HG03521 (cell line): Measurements from ENCODE around the gene CORO2A.

Experiments
- ATAC-seq: cut with Tn5 transposase; IDR thresholded peaks from one replicate; pipeline ENCODE4 v1.9.1; 2021; ENCODE audit warnings: mild to moderate bottlenecking, moderate library complexity; ENCODE audit not compliant: unreplicated experiment

CORO2A gene

DNA sequence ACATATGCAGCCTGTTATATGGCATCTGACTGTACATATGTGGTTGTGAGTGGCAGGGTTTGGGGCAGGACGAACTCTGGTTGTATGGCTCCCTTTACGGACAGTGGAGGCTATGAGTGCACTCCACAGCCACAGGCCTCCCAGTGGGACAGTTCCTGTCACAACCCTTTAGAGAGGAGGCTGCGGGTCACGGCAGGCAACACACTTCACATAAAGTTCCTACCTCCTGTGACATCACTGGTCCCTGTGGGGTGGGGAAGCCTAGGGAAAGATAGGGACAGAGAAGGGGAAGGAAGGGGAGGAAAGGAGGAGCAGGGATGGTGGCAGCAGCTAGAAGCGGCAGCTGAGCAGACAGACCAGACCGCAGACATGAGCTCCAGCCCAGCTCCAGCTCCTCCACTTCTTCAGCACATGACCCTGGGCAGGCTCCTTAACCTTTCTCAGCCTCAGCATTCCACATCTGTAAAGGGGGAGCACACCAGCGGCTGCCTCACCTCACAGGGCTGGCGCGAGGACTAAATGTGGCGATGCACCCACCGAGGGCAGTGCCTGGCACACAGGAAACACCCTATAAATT, 27.4 kb upstream of the CORO2A start:
- ATAC-seq = no peak

DNA sequence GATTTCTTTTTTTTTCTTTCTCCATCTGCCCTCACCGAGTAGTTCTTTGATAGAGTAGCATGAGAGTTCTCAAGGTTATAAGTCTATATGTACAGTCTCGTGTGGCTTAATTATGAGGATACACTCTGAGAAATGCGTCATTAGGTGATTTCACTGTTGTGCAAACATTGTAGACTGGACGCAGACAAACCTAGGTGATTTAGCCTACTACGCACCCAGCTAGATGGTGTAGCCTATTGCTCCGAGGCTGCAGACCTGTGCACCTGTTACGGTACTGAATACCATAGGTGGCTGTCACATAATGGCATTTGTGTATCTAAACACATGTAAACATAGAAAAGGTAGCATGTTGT, 26.9 kb upstream of the CORO2A start:
- ATAC-seq = no peak

- no peak for ATAC-seq
These were observed 26.3 kb upstream of the CORO2A start for GRCh38 chr9:98218562-98219363.

- ATAC-seq = no peak
These were observed 24.8 kb upstream of the CORO2A start for GRCh38 chr9:98217255-98217654.

DNA sequence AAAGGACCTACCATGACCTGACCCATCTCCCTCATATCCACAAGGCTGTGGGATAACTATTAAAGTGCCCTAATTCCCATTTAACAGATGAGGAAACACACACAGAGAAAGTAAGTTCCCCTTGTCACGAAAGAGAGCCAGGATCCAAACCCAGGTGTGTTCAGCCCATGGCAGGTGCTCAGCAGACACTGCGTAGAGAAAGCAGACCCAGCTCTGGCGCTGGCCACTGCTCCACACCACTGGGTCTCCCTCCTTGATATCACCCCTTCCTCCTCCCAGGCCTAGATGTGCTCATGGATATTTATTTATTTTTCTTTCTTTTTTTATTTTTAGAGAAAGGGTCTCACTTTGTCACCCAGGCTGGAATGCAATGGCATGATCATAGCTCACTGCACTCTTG, 24.0 kb upstream of the CORO2A start:
- ATAC-seq = no peak

DNA sequence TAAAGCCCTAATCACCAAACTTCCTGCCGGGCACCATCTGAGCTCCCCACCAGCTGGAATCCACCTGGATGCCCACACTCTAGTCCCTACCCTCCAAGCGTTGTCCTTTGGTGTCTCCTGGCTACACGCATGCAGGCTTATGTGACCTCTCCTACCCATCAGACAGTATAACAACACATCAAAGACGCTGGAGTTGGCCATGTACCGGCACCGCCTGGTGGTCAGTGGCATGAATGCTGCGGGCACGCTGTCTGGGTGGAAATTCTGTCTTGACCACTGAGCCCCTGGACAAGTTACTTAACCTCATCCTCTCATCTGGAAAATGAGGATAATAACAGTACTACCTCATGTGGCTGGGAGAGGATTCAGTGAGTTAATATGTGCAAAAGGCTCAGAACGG, 23.4 kb upstream of the CORO2A start:
- no peak for ATAC-seq

GRCh38 chr9:98215271-98215670, 22.8 kb upstream of the CORO2A start:
- no peak for ATAC-seq

DNA sequence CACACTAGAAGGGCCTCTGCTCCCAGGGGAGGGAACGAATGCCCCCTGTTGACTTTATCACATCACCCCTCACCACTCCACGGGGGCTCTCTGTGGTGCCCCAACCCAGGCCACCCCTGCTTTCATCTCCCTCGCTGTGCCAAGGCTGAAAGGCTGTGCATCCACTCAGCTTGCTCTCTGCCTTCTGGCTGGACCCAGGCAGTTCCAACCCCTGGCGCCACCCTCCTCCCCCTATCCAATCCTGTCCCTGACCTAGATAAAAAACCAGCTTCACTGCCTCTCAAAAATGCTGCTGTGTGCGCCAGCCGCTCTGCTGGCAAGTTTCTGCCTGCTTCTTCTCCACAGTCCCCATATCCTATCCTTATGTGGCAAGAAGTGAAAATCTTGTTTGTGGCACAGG, 22.4 kb upstream of the CORO2A start:
- no peak for ATAC-seq

- ATAC-seq = no peak
These were observed 18.8 kb upstream of the CORO2A start for GRCh38 chr9:98211260-98211659.

DNA sequence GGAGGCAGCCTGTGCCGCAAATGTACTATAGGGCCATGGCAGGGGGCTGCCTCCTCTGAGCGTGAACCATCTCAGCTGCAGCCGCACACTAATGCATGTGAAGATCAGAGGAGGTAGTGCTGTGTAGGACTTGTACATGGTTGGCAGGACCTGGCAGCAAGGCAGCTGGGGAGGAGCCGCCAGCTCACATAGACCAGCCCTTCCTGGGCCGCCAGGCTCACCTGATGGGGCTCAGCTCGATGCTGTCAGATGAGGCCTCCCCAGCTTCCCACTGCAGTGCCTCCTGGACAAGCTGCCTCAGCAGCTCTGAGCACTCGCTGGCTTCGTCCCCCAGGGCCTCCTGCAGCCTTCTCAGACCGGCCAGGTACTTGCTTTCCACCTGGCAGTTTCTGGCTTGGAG, 18.0 kb upstream of the CORO2A start:
- no peak for ATAC-seq

DNA sequence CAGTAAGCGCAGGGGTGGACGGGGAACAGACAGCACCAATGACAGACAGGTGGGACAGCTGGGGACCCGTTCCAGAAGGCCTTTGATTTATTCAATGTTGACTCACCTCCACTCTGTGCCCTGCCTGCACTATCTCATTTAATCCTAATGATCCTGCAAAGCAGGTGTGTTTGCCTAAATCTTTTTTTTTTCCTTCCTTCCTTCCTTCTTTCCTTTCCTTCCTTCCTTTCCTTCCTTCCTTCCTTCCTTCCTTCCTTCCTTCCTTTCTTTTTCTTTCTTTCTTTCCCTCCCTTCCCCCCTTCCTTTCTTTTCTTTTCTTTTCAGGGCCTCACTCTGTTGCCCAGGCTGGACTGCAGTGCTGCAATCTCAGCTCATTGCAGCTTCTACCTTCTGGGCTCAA, 17.1 kb upstream of the CORO2A start:
- ATAC-seq = no peak

DNA sequence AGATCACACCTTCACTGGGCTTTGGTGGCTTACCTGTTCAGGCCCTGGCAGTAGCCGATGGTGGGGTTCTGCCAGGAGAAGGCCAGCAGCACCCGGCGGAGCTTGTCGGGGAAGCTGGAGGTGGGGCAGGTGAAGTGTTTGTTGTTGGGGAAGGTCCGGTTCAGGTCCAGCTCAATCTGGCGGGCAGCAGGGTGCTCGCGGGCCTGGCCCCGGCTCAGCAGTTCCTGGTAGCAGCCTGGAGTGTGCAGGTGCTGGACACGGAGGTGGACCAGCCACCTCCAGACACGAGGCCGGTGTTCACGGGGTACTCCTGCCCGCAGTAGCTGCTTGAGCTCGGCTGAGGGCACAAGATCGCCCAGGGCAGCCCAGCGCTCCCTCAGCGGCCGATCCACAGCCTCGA, 16.2 kb upstream of the CORO2A start:
- ATAC-seq = no peak

DNA sequence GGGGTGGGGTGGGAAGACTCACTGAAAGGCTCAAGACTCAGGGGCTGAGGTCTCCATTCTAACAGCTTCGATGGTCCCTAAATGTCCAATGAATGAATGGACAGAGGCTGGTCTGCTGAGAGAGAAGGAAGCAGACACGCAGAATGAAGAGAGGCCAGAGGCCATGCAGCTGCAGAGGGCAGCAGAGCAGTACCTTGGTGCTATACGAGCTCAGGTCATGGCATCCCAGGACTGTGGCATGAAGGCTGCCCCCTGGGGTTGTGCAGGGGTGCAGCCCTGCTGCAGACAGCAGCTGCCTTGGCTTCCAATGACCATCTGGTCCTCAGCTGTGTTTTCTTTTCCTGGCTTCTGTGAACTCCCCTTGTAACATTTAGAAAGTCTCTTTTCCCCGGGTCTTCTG, 15.2 kb upstream of the CORO2A start:
- no peak for ATAC-seq

GRCh38 chr9:98206754-98207153, 14.3 kb upstream of the CORO2A start:
- no peak for ATAC-seq

DNA sequence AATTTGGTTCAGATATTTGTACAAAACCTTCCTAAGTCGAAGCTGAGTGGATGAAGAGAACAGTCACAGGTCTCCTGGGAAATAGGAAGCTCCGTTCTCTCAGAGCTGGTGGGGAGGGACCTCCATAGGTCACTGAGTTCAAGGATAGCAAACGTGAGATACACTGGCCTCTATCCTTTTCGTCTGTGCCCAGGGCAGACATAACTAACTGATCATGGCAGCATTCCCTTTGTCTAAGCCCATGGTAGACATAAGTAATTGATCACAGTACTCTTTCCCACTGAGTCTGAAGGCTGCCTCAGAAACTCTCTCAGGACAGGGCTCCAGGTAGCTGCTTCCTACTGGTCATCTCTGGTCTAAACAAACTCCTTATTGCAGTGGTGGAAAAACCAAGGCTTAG, 12.3 kb upstream of the CORO2A start:
- no peak for ATAC-seq

GRCh38 chr9:98203153-98203552, 10.7 kb upstream of the CORO2A start:
- no peak for ATAC-seq

- ATAC-seq = no peak
These were observed 9.8 kb upstream of the CORO2A start for GRCh38 chr9:98202252-98202651.

DNA sequence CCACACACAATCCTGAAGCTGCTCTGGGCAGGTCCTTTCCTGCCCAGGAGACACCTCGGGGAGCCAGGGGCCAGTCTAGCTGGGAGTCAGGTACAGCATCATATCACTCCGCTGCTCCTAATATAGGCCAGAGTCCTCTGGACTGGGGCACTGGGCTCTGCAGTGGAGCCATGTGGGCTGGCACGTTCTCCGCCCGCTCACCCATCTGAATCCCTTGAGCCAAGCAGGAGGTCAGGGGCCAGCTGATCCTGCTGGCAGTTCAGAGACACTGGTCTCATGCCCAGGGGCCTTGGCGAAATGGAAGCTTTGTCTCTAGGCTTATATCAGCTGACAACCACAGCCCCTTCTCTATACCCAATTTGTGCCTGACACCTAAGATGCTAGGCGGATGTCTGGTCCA, 9.3 kb upstream of the CORO2A start:
- no peak for ATAC-seq

DNA sequence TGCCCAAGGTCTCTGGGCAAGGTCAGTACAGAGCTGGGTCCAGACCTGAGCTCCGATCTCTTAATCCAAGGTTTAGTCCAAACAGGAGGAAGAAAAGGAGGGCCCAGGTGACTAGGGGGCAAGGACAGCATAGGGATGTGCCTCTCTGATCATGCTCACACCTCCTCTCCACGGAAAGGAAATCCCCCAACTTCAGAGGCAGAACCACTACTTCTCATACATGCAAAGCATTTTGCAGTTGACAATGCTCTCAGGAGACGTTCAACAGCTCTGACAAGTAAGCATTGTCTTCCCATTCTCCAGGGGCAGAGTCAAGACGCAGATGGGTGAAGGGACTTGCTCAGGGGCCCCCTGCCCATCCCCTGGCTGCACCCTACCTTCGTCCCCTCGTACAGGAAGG, 8.7 kb upstream of the CORO2A start:
- ATAC-seq = no peak

DNA sequence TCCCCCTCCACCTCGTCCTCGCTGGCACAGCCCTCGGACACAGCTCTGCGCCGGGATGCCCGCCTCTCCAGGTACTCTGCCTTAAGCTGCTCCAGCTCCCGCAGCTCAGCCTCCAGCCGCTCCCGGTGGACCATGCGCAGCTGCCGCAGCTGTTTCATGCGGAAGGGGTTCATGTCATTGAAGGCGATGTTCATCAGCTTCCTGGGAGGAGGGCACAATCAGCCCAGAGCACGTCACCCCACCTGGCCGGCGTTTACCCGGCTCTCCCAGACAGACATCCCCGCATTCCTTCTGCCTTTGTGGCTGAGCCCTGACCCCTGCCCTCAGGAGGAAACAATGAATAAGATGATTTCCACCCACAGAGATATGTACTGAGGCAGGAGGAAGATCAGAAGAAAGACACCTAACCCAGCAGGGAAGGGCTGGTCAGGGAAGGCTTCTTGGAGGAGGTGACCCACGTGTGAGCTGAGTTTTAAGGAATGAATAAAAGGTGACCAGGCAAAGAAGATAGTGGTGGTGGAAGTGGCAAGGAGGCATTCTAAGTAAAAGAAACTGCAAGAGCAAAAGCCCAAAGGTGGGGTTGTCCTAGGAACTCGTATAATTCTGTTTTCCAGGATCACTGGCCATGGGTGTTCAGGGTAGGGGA, 7.1 kb upstream of the CORO2A start:
- no peak for ATAC-seq

DNA sequence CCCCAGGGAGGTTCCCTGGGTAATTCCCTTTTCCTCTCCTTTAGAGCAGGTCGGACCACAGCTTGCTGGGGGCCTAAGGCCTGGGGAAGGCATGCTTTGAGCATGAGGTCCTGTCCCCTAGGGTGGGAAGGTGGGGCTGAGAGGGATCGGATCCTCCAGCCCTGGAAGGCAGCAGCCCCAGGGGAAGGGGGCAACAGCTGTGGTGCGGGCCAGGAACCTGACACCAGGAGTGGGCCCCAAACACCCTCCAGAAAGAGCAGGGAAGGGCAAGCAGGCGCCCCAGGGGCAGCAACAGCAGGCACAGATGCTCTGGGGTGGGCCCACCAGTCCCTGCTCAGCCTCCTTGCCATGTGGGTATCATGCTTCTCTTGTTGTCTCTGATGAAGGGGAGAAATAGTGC, 3.2 kb upstream of the CORO2A start:
- no peak for ATAC-seq

DNA sequence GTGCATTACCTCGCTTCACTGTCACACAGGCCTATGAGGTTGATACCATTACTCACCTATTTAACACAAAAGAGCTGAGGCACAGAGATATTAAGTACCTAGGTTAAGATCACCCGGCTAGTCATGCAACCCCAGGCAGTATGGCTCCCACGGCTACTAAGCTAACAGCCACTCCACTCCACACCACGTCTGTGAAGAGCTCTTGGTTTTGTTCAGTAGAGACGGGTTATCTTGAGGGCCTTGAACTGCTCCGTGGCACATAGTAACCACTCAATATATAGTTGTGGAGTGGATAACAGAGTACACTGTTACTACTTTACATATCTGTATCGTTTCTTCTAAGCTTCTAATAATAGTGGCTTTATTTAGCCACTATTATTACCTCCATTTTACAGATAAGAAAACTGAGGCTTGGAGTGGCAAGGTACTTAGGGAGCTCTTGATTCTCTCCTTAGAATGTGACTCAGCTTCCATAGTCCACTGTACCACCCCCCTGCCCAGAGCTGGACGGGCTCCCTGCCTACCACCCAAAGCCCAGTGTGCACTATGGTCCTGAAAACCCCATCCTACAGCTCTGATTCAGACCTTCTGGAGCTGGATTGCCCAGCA, 1.0 kb upstream of the CORO2A start:
- no peak for ATAC-seq
